Aortic smooth muscle cell (primary cell): Measurements from ENCODE around the gene CCDC169. TPM values are rescaled to one million over a fixed set of nuclear protein-coding genes. Genes with fewer than 3 reads are reported as not detected.

Experiments
- total RNA-seq: library from RNA; depleted of rRNA; stranded (reverse); fragments of >200 nt; gene quantifications from 2 replicates; pipeline ENCODE4 v1.2.3, GENCODE V29; 2014

CCDC169 gene
- total RNA-seq = 3.5 and 4.4 TPM in 2 replicates

DNA sequence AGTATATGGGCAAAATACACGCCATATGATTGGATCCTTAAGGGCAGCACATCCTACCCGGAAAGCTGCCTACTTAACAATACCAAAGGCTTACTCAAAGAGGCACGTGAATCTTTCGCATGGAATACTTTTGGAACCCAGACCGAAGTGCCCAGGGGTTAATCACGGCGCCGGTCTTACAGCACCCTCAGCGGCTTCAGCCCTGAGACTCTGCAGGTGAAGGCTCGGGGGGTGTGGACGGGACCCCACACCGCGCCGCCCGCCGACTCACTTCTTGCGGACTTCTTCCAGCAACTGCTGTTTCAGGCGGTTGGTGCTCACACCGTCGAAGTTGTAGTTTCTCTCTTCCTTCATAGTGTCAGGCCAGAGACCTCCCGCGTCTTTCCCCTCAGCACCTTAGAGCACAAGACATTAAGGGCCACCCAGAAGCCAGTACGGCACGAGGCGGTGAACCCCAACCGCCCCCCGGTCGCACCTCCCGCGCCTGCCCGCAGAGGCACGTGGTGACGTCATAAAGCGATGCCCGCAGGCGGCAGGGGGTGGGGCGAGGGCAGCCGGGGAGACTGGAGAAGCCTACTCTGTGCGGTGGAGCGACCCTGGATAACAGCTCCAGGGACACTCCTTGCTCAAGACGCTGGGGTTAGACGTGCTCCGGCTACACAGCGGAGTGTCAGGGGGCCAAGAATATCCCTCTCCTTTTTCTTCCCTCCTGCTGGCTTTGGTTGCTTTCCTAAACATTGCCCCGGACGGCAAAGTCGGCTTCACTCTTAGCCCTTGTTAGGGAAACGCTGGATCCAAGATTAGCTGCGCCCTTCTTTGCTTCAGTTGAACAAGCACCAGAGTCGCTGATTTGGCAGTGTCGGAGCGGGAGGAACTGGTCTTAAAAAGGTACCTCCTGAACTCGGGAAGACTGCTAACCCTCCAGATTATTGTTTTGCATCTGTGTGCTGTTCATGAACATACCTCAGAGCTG lies at the start of gene CCDC169:
Gene CCDC169 (minus strand): TSS at position 449 of the 973 bp plus-strand sequence. CDS start 95 bp downstream, at position 354.

GRCh38 chr13:36346222-36347083 lies 48.8 kb upstream of the CCDC169 start, which contains the start of gene SPART:
Gene SPART (minus strand): TSS chr13:36346394. CDS start chr13:36335830, 10,564 bp downstream.

DNA sequence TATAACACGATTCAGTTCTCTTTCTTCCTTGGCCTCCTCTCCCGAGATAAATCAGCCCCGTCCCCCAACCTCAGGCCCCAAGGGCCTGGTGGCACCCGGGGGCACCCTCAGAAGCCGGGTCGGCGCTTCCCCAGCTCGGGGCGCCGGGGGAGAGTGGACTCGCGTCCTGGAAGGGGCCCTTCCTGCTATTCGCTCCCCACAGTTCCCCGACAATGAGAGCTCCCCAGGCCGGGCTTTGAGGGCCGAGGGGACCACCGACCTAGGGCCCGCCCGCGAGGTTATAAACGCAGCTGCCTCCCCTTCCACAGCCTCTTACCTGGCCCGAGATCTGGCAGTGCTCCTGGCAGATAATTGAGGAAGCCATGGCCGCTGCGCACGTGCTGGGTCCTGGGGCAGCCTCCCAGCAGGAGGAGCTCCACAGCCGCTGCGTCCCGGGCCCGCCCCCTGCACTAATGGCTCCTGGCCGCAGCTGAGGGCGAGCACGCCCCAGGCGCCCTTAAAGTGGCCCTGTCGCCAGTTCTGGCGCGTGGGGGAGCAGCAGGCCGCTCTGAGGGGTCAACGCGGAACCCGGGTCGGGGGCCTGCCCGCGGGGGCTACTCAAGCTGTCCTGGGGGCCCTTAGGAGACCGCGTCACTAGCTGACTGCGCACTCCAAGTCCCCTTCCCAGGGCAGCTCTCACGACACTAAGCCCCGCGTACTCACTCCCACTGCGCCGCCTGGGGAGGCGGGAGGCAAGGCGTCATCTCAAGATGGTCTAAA lies 83.3 kb downstream of the CCDC169 start, which contains the start of gene SOHLH2:
Gene SOHLH2 (minus strand): TSS at position 394 of the 759 bp plus-strand sequence. CDS start 30 bp downstream, at position 364.

Other genes with a start within 250 kb of the CCDC169 start
- gene DCLK1, start 166.4 kb downstream of the CCDC169 start, total RNA-seq = 15.9 and 35.6 TPM in 2 replicates
- 0.93 and 1.7 TPM in 2 replicates for gene SOHLH2, start 83.3 kb downstream of the CCDC169 start, total RNA-seq
- 111 and 151 TPM in 2 replicates for gene SPART, start 48.6 kb upstream of the CCDC169 start, total RNA-seq
- gene CCNA1, start 134.7 kb upstream of the CCDC169 start, total RNA-seq = 0.06 and 0.26 TPM in 2 replicates